GM21447 (cell line): ENCODE data around the gene RNF167.

Experiments used
- ATAC-seq: cut with Tn5 transposase; IDR thresholded peaks from one replicate; pipeline ENCODE4 v1.9.1; 2021; ENCODE audit not compliant: unreplicated experiment

Gene RNF167

GRCh38 chr17:4939796-4940554 is at the start of gene RNF167, which contains the start of gene SLC25A11:
Gene RNF167, plus strand, starts transcription at chr17:4940268. Its CDS starts 642 bp downstream, at chr17:4940910.
Gene SLC25A11, minus strand, starts transcription at chr17:4940046. Its CDS starts 136 bp downstream, at chr17:4939910.
- peak; percentile 69 for ATAC-seq

DNA sequence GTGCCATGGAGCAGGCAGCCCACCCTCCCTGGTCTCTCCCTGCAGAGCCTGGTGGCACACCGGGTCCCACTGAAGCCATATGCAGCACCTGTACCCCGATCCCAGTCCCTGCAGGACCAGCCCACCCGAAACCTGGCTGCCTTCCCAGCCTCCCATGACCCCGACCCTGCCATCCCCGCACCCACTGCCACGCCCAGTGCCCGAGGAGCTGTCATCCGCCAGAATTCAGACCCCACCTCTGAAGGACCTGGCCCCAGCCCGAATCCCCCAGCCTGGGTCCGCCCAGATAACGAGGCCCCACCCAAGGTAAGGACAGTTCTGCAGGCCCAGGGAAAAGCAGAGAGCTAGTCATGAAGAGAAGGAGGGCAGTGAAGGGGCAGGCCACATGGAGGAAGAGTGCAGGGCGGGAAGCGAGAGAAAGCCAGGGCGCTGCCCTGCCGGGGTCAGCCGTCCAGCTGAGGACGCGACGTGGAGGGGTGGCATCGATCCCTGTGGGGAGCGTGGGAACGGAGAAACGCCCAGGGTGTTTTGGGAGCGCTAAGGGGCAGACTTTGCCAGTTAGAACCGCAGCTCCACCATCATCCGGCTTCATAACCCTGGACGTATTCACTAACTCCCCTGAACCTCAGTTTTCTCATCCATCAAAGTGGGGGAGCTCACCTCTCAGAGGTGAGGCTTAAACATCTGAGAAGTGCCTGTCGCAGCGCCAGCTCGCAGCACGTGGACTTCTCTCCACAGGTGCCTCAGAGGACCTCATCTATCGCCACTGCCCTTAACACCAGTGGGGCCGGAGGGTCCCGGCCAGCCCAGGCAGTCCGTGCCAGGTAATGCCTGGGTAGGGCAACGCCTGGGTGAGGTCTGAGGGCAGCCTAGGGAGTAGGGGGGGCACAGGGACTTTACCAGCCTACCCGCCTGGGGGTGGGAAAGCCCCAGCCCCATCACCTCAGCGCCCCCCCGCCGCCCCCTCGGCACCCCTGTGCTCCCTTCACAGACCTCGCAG is 48.4 kb upstream of the RNF167 start:
- ATAC-seq: no peak

- no peak for ATAC-seq
Measured at GRCh38 chr17:4892499-4893221, 47.4 kb upstream of the RNF167 start.

DNA sequence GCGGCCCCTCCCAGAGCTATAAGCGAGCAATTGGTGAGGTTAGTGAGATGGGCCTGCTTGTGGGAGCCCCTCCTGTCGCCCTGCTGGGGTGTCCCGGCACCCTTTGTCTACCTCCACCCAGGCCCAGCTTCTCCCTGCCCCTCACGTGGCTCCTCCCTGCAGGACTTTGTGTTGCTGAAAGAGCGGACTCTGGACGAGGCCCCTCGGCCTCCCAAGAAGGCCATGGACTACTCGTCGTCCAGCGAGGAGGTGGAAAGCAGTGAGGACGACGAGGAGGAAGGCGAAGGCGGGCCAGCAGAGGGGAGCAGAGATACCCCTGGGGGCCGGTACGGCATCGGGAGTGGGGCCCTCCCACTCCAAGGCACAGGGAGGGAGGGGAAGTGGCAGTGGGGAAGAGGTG is 46.8 kb upstream of the RNF167 start:
- ATAC-seq: no peak

GRCh38 chr17:4893721-4894560 is 46.1 kb upstream of the RNF167 start:
- no peak for ATAC-seq

GRCh38 chr17:4895121-4895520 is 44.9 kb upstream of the RNF167 start:
- ATAC-seq: no peak

- ATAC-seq: no peak
Measured at GRCh38 chr17:4895657-4896331, 44.3 kb upstream of the RNF167 start.

- no peak for ATAC-seq
Measured at GRCh38 chr17:4896332-4897197, 43.5 kb upstream of the RNF167 start.

- no peak for ATAC-seq
Measured at GRCh38 chr17:4897198-4897687, 42.8 kb upstream of the RNF167 start.

- no peak for ATAC-seq
Measured at GRCh38 chr17:4897785-4898184, 42.3 kb upstream of the RNF167 start.

GRCh38 chr17:4898351-4898750 is 41.7 kb upstream of the RNF167 start:
- no peak for ATAC-seq

DNA sequence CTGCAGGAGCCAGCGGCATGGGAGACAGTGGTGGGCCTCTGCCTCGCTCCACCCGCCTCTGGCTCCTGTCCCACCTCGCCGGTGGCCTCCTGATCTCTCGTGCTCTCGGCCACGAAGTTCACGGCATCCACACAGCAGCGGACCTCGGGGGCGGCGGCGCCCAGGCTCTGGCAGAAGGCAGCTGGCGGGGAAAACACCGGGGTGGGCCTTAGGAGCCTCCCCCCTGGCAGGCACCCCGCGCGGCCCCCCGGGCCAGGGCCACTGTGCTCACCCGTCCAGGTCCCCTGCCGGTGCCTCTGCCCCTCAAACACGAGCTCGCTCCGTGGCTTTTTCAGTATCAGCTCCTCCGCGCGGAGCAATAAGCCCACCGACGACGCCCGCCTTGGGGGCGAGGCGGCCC is 41.1 kb upstream of the RNF167 start:
- ATAC-seq: no peak

- ATAC-seq: no peak
Measured at GRCh38 chr17:4899341-4900230, 40.5 kb upstream of the RNF167 start, which contains the start of gene C17orf107. Gene C17orf107, plus strand, starts transcription at chr17:4899536. Its CDS starts 227 bp downstream, at chr17:4899763.

- ATAC-seq: no peak
Measured at GRCh38 chr17:4900231-4901107, 39.6 kb upstream of the RNF167 start.

GRCh38 chr17:4901108-4901647 is 38.9 kb upstream of the RNF167 start:
- no peak for ATAC-seq
